Measurements from ENCODE around the gene IRF2. TPM values are rescaled to one million over a fixed set of nuclear protein-coding genes. Genes with fewer than 3 reads are reported as not detected.
A peak's percentile ranks its signal among the peaks of the same experiment; 100 is the strongest.

IRF2 gene
- total RNA-seq, 1 donor, result 24.5 TPM

DNA sequence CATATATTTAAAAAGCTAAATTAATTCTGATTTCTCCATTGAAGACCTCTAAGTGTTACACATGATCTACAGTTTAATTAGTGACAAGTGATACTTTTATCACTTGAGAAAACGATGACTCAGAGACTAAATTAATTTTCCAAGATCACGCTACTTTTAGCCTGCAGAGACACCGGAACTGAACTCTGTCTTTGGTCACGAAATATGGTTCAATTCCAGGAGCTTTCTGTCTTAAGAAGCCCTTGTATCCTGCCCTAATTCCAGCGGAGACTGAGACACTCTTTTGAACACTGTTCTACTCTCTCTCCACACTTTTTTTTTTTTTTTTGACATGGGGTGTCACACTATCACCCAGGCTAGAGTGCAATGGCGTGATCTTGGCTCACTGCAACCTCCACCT is 63.6 kb downstream of the IRF2 start:
- DNase-seq (ENCODE audit: low read depth in 2 of 3, low spot score in 2 of 3), result no peak

DNA sequence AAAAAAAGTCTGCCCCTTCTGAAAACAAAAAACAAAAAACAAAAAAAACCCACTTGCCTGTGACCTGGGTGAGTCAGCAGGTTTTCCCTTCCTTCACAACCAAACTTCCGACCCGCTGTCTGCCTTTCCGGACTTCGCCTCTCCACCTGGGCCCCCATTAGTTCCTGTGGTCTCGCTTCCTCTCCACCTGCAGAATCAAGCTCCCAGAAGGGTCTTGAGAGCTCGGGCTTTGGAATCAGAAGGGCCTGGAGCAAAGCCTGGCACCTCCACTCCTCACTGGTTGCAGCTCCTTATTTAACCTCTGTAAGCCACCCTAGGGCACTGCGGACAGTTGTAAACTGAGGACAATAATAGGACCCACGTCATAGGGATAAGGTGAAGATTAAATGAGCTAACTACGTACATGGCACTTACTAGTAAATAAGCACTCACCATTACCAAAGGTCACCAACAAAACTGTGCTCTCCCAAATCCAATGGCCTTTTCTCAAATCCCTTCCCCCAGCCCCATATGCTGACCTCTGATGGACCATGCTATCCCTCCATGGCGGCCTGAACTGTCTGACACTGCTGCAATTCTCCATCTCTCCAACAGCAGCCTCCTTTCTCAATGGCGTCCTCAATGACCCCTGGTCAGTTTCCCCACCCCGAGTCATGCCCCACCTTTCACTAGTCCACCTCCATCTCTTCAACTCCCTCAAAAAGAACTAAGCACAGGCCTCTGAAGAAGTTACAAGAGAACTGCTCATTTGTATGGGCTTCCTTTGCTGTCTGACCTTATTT is 64.2 kb downstream of the IRF2 start:
- DNase-seq (ENCODE audit: low read depth in 2 of 3, low spot score in 2 of 3), result peak in 2 of 3 donors; percentile 84 to 85

GRCh38 chr4:184409502-184409901 is 64.8 kb downstream of the IRF2 start:
- DNase-seq (ENCODE audit: low read depth in 2 of 3, low spot score in 2 of 3), result no peak

DNA sequence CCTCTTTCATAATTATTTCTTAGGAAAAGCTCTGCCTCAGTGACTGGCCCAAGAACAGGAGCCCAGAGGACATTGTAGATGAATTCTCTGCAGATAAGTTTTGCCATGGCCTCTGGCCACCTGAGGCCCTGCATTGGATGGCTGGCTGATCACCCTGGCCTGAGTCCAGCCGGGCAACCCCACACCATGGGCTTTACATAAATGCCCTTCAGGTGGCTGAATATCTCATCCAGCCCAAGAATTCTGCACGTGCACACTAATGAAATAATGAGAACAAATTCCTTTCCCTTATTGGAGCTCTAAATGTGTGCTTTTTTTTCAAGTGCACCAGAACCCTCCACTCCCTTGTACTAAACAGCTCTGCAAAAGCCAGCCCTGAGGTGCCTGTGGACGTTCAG is 65.7 kb downstream of the IRF2 start:
- no peak for DNase-seq (ENCODE audit: low read depth in 2 of 3, low spot score in 2 of 3)

DNA sequence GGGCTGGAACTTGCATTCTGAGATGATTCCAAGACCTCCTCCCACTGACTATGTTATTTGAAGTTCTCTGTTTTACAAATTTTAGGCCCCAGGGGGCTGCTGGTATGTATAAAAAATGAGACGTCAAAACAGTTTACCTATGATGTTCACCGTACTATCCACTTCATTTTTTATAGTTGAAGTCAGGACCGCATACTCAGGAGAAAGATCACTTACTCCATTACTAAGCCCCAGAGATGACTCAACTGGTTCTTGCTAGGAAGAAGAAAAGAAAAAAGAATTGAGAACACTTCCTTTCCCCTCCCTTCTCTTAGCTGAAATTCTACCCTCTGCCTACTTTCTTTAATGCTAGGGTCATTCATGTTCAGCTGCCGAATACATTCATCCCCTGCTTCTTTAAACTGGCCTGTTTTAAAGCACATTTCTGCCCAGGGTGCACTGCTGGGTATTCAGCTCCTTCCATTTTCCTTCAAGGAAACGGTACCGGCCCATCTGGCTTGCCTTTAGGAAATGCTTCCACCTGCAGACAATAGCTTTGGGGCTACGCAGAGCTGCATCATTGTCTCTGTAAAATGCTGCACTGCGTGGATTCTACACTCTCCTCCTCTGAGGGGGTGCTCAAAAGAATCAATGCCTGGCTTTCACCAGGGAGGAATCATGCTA is 66.2 kb downstream of the IRF2 start:
- no peak for DNase-seq (ENCODE audit: low read depth in 2 of 3, low spot score in 2 of 3)

DNA sequence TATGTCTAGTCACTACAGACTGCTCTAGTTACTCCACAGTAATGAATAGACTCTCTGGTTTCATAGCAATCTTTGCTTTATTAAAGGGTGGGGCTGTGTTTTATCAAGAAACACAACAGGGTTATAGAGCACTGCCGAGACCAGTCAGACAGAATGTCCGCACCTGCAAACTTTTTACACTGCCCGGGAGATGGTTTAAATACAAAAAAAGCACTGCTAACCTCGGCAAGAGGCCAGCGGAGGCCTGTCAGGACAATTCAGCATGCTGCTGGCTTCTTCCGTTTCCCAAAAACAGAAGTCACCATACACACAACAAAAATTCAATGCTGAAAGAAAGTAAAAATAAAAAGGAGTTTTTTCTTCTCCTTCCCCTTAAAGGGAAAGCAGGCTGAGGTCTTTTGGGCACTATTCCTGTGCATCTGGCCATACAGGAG is 67.4 kb downstream of the IRF2 start:
- peak in 1 of 3 donors; percentile 37 for DNase-seq (ENCODE audit: low read depth in 2 of 3, low spot score in 2 of 3)

DNA sequence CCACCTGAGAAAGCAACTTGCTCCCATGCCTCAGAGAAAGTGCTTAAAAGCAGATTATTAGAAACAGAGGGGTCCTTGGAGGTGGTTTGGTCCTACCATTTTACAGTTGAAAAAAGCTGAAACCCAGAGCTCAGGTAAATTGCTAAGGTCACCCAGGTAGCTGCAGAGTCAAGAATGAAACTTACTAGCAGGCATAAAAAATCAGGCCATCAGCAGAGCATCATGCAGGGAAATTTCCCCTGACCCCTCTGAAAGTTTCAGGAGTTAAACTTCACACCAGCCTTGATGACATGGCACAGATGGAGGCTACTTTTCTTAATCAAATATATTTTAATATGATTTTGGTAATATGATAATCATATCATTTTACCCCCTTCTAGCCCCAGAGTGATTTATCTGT is 70.3 kb downstream of the IRF2 start:
- no peak for DNase-seq (ENCODE audit: low read depth in 2 of 3, low spot score in 2 of 3)

DNA sequence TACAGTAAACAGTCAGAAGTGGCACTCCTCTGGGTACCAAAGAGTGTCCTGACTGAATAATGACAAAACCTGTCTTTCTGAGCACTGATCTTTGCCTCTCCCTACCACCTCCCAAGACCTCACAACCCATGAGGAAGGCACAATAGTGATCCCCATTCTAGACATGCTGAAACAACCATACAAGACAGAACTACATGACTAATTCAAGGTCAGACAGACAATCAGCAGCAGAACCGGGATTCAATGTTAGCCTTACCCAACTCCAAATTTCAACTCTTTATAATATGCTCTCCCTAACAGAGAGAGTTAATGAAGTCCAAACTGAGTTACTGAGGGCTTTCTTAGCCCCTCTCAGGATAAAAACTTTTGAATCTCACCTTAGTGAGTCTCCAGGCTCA is 71.0 kb downstream of the IRF2 start:
- no peak for DNase-seq (ENCODE audit: low read depth in 2 of 3, low spot score in 2 of 3)

- no peak for DNase-seq (ENCODE audit: low read depth in 2 of 3, low spot score in 2 of 3)
Measured at GRCh38 chr4:184402740-184403383, 71.5 kb downstream of the IRF2 start.

DNA sequence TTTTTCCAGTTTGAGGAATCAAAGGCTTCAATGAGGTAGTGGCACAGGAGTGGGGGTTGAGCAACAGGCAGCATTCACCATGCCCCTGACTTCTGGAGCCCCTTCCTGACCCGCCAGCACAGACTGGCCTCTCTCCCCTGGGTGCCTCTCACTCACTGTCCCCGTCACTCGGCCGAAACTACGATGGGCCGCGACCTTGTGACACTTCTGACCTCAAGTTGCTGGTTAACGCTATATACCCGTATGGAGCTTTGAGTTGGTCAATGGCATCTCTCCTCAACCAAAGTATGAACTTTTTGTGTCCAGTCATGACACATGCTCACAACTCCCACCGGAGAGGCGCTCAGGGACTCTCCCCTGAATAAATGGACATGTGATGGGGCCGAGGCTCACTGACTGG is 72.1 kb downstream of the IRF2 start:
- no peak for DNase-seq (ENCODE audit: low read depth in 2 of 3, low spot score in 2 of 3)

GRCh38 chr4:184401397-184402171 is 72.8 kb downstream of the IRF2 start:
- DNase-seq (ENCODE audit: low read depth in 2 of 3, low spot score in 2 of 3), result no peak

GRCh38 chr4:184400891-184401290 is 73.5 kb downstream of the IRF2 start:
- DNase-seq (ENCODE audit: low read depth in 2 of 3, low spot score in 2 of 3), result no peak

- no peak for DNase-seq (ENCODE audit: low read depth in 2 of 3, low spot score in 2 of 3)
Measured at GRCh38 chr4:184400375-184400870, 73.9 kb downstream of the IRF2 start.

DNA sequence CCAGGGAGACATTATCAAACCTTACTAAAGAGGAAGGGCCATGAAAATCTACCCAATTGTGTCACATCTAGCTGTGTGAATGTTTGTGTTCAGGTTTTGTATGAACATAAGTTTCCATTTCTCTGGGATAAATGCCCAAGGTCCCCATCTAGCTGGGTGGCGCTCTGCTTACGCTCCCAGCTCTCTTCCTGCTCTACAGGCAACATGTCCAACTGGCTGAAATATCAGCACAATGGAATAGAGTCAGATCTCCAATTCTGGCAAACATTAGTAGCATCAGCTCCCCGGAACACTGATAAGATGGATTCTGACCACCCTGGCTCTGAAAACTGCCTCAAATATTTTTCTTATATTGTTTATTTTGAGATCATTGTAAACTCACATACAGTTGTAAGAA is 74.8 kb downstream of the IRF2 start:
- no peak for DNase-seq (ENCODE audit: low read depth in 2 of 3, low spot score in 2 of 3)

- no peak for DNase-seq (ENCODE audit: low read depth in 2 of 3, low spot score in 2 of 3)
Measured at GRCh38 chr4:184398741-184399511, 75.4 kb downstream of the IRF2 start.

DNA sequence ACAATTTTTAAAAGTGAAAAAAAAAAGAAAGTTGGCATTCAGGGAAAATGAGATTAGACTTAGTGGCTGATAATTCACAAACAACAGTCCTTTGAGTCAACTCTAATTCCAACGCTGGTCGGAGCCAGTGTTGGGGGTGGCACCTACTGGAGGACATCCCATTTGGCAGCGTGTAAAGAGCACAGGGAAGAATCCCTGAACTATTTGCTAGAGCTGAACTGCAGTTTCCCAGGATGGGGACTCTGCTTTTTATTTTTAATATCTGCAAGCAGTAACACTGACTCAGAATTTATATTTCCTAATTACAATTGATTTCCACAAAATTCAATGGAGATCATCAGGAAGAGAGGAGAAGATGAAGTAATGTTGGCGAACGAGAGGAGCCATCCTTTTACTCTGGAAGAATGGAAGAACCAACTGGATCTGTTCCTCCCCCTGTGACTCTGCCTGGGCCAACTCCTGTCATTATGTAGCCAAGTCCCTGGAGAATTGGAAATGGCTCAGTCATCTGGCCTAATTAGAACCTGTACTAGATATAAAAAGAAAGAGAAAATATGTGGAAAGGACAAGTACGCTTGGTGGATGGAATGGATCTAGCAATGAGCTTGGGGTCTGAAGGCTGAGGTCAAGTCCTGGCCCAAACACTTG is 76.7 kb downstream of the IRF2 start:
- DNase-seq (ENCODE audit: low read depth in 2 of 3, low spot score in 2 of 3), result no peak

DNA sequence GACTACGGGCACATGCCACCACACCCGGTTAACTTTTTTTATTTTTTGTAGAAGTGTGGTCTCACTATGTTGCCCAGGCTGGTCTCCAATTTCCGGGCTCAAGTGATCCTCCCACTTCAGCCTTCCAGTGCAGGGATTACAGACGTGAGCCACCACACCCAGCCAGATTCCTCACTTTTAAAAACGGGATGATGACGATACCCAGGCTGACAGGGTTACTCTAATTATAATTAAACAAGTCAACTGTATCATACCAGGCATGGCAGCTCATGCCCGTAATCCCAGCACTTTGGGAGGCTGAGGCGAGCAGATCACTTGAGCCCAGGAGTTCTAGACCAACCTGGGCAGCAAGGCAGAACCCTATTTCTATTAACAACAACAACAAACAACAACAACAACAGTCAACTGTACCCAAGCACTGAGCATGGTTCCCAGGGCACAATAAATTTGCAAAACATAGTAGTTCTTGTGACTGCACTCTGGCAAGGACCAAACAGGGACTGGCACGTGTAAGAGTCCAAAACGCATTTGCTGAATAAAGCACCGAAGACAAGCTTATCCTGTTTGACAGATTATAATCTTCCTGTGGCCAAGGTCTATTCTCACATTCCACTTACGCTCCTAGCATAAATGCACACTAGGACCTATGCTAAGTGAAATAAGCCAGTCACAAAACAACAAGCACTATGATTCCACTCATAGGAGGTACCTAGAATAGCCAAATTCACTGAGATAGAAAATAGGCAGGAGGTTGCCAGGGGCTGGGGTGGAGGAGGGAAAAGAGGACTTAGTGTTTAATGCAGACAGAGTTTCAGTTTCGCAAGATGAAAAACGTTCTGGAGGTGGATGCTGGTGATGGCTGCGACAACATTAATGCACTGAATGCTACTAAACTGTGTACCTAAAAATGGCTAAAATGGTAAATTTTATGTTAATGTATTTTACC is 77.5 kb downstream of the IRF2 start:
- no peak for DNase-seq (ENCODE audit: low read depth in 2 of 3, low spot score in 2 of 3)

DNA sequence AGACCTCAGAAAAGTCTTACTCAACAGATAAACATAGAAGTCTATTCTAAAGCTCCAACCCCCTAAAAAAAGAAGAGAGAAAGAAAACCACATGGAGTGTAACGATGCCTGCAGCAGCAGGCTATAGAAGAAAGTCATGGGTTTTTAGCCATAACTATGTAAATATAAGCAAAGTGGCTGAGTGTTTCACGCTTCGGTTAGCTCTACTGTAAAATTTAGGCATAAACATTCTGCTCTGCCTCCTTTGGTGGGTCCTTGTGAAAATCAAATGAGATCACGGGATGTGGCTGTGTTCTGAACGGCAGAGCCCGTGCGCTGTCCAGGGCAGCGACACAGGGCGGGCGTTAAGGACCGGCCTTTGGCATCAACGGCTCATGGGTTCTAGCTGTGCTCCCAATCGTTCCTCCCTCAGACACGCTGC is 78.4 kb downstream of the IRF2 start:
- DNase-seq (ENCODE audit: low read depth in 2 of 3, low spot score in 2 of 3), result no peak

Measured in hematopoietic multipotent progenitor cell (in vitro differentiated cells).